Upper lobe of left lung (tissue), 6 donors: ENCODE data around the gene EIF5A2. TPM values are rescaled to one million over a fixed set of nuclear protein-coding genes. Genes with fewer than 3 reads are reported as not detected.
"Not testable (repeated sequence)": the region's sequence is repeated elsewhere in the genome, so short reads cannot be mapped to it uniquely, and the experiment has no call there.

Experiments
- ATAC-seq, 2 donors: fragments of 200-7000 bp; cut with Tn5 transposase; one replicate each; pipeline ENCODE4 v1.9.1; 2022; ENCODE audit warnings: mild to moderate bottlenecking in 2 of 2, moderate library complexity in 2 of 2; ENCODE audit not compliant: low FRiP score in 2 of 2
- DNase-seq, 2 donors: peaks; one replicate each; pipeline ENCODE4 v3.0.0-alpha.2; 2019 to 2020
- H3K27ac ChIP-seq, 4 donors: fragments of 200-600 bp; sonication (generic); one replicate each; pipeline ENCODE4 v1.5.1; 2016 to 2019
- H3K27me3 ChIP-seq, 4 donors: fragments of 200-600 bp; sonication (generic); one replicate each; pipeline ENCODE4 v1.5.1; 2017 to 2019
- H3K36me3 ChIP-seq, 4 donors: fragments of 200-600 bp; sonication (generic); one replicate each; pipeline ENCODE4 v1.5.1; 2016 to 2019
- H3K4me1 ChIP-seq, 4 donors: fragments of 200-600 bp; sonication (generic); one replicate each; pipeline ENCODE4 v1.5.1; 2018 to 2019
- H3K4me3 ChIP-seq, 4 donors: fragments of 200-600 bp; sonication (generic); one replicate each; pipeline ENCODE4 v1.5.1; 2017 to 2019; ENCODE audit warnings: mild to moderate bottlenecking in 2 of 4, moderate library complexity in 1 of 4
- H3K9me3 ChIP-seq, 4 donors: fragments of 200-600 bp; sonication (generic); one replicate each; pipeline ENCODE4 v1.5.1; 2018 to 2019
- EP300 ChIP-seq, 4 donors: sonication (generic); formaldehyde crosslinking; IDR thresholded peaks; one replicate each; pipeline ENCODE4 v1.5.1; 2017; ENCODE audit warnings: antibody characterized with exemption in 4 of 4, control low read depth in 2 of 4
- POLR2A ChIP-seq, 4 donors: fragments of 450-650 bp; IDR thresholded peaks; one replicate each; pipeline ENCODE4 v1.5.1; 2016 to 2017; ENCODE audit warnings: antibody characterized with exemption in 4 of 4, mild to moderate bottlenecking in 2 of 4
- POLR2AphosphoS5 ChIP-seq, 2 donors: sonication (generic); formaldehyde crosslinking; IDR thresholded peaks; one replicate each; pipeline ENCODE4 v1.5.1; 2017; ENCODE audit warnings: antibody characterized with exemption in 2 of 2
- WGBS, 2 donors: methylation state at CpG; one replicate each; pipeline ENCODE4 v1.1.5; 2017 to 2018; 5-methylcytosine and 5-hydroxymethylcytosine counted together
- total RNA-seq, 6 donors: library from RNA; depleted of rRNA in 4 of 6; stranded (reverse); fragments of >200 nt in 4 of 6; gene quantifications; one replicate each; pipeline versions ENCODE4 v1.1.0 to v1.2.1, GENCODE V29; 2016 to 2021
- TF ChIP-seq, protein P1 (sequence below), 6 experiments: fragments of 450-650 bp in 4 of 6; fragments of 200-600 bp in 2 of 6; sonication (generic) in 2 of 6; IDR thresholded peaks; one replicate each; pipeline ENCODE4 v1.5.1; 2016 to 2019; ENCODE audit warnings: antibody characterized with exemption in 6 of 6
- donor health status: DM: no; HTN: no; CAD: no; lungs with moderate emphysema.
- donor health status: DM: no; HTN: yes; CAD: no; lungs with severe emphysema.

The EIF5A2 gene
- total RNA-seq, 6 donors from 2014 or later, result 2.0 to 6.2 (median 2.9) TPM; not detected in 2

DNA sequence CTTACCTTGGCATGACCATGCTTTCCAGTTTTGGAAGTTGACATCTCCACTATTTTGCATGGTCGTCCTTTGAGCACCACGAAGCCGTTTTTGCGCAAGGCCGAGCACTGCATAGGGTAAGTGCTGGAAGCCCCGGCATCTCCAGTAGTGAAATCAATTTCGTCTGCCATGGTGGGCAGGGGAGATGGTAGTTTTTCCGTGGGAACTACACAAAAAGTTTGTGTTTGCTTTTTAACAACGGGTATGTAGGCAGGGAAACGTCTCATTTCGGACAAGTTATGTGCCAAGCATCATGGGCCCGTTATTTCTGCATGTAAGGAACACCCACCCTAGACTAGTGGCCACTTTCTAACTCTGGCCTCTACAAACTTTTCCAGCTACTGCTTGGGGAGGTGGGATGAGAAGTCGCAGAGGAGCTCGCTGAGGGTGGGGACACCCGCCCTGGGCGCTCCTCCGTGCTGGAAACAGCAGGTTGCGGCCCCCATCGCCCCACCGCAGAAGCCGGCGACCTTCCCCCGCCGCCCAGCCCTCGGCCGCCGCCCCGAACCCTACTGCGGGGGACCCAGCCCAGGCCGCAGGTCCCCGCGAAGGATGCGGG, 701 bp downstream of the EIF5A2 start:
- H3K36me3 ChIP-seq, result no peaks in the 10 kb centered on the region
- peaks cover 8 to 21% (median 9%) of the 10 kb centered on the region in 4 donors for H3K4me1 ChIP-seq
- WGBS, 2 donors, result 27 to 29% methylated on average over 9 to 14 of the region's 33 CpGs
- no peak for DNase-seq
- H3K4me3 ChIP-seq, result peak overlapping the region; percentile 12 to 66 (median 60)
- no peak for ATAC-seq
- H3K27ac ChIP-seq, result peak overlapping the region in 3 of 4 donors; percentile 44 to 70 (median 55)
- H3K9me3 ChIP-seq, result peaks cover 3 to 23% (median 6%) of the 10 kb centered on the region in 4 donors
- no peak for TF ChIP-seq POLR2A (IDR thresholded peaks at IDR 0.05)
- H3K27me3 ChIP-seq, result no peaks in the 10 kb centered on the region

DNA sequence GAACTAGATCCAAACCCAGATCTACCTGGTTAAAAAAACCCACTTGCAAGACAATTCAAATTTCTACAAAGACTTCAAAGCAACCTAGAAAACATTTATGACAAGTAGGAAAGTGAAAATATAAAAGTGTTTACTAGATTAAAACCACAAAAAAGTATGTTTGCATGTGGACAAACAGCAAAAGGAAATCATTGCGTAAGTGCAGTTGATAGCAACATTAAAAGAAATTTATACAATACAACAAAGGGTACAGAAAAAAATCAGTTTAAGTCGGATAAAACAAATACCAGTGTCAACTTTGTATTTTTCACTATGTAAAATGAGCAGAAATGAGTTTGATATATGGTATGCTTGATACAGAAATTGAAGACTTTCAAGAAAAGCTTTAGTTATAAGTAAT, 2.6 kb downstream of the EIF5A2 start:
- peaks cover 3 to 20% (median 5%) of the 10 kb centered on the region in 4 donors for H3K9me3 ChIP-seq
- no peaks in the 10 kb centered on the region for H3K36me3 ChIP-seq
- H3K4me1 ChIP-seq, result peaks cover 8 to 21% (median 9%) of the 10 kb centered on the region in 4 donors
- DNase-seq (no peak), ATAC-seq (no peak)
- TF ChIP-seq POLR2A (IDR thresholded peaks at IDR 0.05) (no peak), POLR2AphosphoS5 (IDR thresholded peaks at IDR 0.05) (no peak), EP300 (IDR thresholded peaks at IDR 0.05) (no peak)
- TF ChIP-seq, protein P1, sequence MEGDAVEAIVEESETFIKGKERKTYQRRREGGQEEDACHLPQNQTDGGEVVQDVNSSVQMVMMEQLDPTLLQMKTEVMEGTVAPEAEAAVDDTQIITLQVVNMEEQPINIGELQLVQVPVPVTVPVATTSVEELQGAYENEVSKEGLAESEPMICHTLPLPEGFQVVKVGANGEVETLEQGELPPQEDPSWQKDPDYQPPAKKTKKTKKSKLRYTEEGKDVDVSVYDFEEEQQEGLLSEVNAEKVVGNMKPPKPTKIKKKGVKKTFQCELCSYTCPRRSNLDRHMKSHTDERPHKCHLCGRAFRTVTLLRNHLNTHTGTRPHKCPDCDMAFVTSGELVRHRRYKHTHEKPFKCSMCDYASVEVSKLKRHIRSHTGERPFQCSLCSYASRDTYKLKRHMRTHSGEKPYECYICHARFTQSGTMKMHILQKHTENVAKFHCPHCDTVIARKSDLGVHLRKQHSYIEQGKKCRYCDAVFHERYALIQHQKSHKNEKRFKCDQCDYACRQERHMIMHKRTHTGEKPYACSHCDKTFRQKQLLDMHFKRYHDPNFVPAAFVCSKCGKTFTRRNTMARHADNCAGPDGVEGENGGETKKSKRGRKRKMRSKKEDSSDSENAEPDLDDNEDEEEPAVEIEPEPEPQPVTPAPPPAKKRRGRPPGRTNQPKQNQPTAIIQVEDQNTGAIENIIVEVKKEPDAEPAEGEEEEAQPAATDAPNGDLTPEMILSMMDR (IDR thresholded peaks at IDR 0.05), result no peak
- no peak overlapping the region for H3K27ac ChIP-seq
- WGBS, 2 donors, result 75 to 85% methylated on average over 2 of the region's 2 CpGs
- H3K27me3 ChIP-seq, result no peaks in the 10 kb centered on the region
- no peak overlapping the region for H3K4me3 ChIP-seq

DNA sequence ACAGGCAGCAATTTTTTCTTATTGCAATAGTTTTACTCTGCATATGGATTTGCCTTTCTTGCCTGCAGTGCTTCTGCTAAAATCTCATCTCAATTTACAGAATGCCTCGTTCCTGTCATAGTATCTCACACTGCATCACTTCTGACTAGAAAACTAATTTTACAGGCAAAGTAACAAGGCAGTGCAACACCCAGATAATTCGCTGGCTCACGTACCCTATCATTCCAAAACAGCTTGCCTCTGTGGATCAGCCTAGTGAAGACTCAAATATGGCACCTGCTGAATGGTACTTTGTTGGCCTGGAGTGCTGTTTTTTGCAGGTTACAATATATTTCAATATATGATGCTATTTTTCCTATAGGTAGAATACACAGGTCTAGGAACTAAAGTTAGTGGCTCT, 5.3 kb downstream of the EIF5A2 start:
- no peaks in the 10 kb centered on the region for H3K27me3 ChIP-seq
- H3K36me3 ChIP-seq, result no peaks in the 10 kb centered on the region
- no peak overlapping the region for H3K27ac ChIP-seq
- no peak overlapping the region for H3K4me3 ChIP-seq
- ATAC-seq, result no peak
- no peak for DNase-seq
- WGBS, 2 donors, result 97 to 98% methylated on average over 3 of the region's 3 CpGs
- TF ChIP-seq POLR2AphosphoS5 (IDR thresholded peaks at IDR 0.05) (no peak), POLR2A (IDR thresholded peaks at IDR 0.05) (no peak), EP300 (IDR thresholded peaks at IDR 0.05) (no peak)
- TF ChIP-seq, protein P1 (IDR thresholded peaks at IDR 0.05), result no peak
- H3K4me1 ChIP-seq, result peaks cover 5 to 10% (median 8%) of the 10 kb centered on the region in 4 donors
- no peaks in the 10 kb centered on the region for H3K9me3 ChIP-seq

DNA sequence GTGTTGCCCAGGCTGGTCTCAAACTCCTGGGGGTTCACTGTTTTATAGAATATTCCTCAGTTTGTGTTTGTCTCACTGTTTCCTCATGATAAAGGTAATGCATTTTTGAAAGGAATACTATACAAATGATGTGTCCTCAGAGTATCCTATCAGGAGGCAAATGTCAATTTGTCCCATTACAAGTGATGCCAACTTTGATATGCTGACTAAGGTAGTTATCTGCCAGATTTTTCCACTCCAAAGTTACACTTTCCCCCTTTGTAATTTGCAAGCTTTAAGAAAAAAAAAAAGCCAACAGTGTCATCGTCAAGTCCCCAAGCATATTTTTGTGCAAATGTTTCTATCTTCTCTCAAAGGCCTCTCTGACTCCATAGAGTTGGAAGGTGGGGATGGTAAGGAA, 9.0 kb downstream of the EIF5A2 start:
- WGBS, 2 donors, result 89 to 98% methylated on average over 1 of the region's 1 CpG
- H3K36me3 ChIP-seq, result no peaks in the 10 kb centered on the region
- no peak overlapping the region for H3K27ac ChIP-seq
- no peaks in the 10 kb centered on the region for H3K27me3 ChIP-seq
- no peaks in the 10 kb centered on the region for H3K4me1 ChIP-seq
- no peak overlapping the region for H3K4me3 ChIP-seq
- DNase-seq, result no peak
- ATAC-seq, result no peak
- no peak for TF ChIP-seq POLR2A (IDR thresholded peaks at IDR 0.05)
- no peak for TF ChIP-seq EP300 (IDR thresholded peaks at IDR 0.05)
- TF ChIP-seq, protein P1 (IDR thresholded peaks at IDR 0.05), result no peak
- TF ChIP-seq POLR2AphosphoS5 (IDR thresholded peaks at IDR 0.05), result no peak
- no peaks in the 10 kb centered on the region for H3K9me3 ChIP-seq

DNA sequence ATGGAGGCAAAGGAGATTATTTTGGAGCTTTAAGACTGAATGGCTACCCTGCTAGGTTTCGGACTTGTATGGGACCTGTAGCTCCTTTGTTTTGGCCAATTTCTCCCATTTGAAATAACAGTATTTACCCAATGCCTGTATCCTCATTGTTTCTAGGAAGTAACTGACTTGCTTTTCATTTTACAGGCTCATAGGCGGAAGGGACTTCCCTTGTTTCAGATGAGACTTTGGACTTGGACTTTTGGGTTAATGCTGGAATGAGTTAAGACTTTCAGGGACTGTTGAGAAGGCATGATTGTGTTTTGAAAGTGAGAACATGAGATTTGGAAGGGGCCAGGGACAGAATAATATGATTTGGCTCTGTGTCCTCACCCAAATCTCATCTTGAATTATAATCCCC, 10.5 kb downstream of the EIF5A2 start:
- TF ChIP-seq POLR2AphosphoS5 (IDR thresholded peaks at IDR 0.05) (no peak), POLR2A (IDR thresholded peaks at IDR 0.05) (no peak), EP300 (IDR thresholded peaks at IDR 0.05) (no peak)
- TF ChIP-seq, protein P1 (IDR thresholded peaks at IDR 0.05), result no peak
- ATAC-seq, result no peak
- WGBS, 2 donors, result 97 to 100% methylated on average over 2 of the region's 2 CpGs

DNA sequence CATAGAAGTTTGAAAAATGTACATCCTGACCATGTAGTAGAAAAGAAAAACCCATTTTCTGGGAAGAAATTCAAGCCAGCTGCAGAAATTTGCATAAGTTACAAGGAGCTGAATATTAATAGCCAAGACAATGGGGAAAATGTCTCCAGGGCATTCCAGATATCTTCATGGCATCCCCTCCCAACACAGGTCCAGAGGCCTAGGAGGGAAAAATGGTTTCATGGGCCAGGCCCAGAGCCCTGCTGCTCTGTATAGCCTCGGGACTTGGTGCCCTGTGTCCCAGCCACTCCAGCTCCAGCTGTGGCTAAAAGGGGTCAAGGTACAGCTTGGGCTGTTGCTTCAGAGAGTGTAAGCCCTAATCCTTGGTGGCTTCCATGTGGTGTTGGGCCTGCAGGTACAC, 11.2 kb downstream of the EIF5A2 start:
- not testable (repeated sequence) for H3K27ac ChIP-seq, H3K9me3 ChIP-seq, H3K36me3 ChIP-seq, H3K4me1 ChIP-seq, ATAC-seq, H3K27me3 ChIP-seq, DNase-seq, H3K4me3 ChIP-seq
- 100% methylated on average over 1 of the region's 1 CpG; no CpG with 5 or more reads in 1 of the 2 donors for WGBS, 2 donors

More for the DNA sequence above, 10.5 kb downstream of the EIF5A2 start:
- H3K4me1 ChIP-seq, result no peaks in the 10 kb centered on the region
- H3K27me3 ChIP-seq, result no peaks in the 10 kb centered on the region
- no peak overlapping the region for H3K4me3 ChIP-seq
- H3K36me3 ChIP-seq, result no peaks in the 10 kb centered on the region
- no peak for DNase-seq
- no peak overlapping the region for H3K27ac ChIP-seq
- H3K9me3 ChIP-seq, result no peaks in the 10 kb centered on the region
